HG03103 (cell line): ENCODE data around the gene DMRTB1.
"Not testable (repeated sequence)": the region's sequence is repeated elsewhere in the genome, so short reads cannot be mapped to it uniquely, and the experiment has no call there.

ENCODE experiments used
- ATAC-seq: cut with Tn5 transposase; IDR thresholded peaks from one replicate; pipeline ENCODE4 v1.9.1; 2021; ENCODE audit warnings: low read depth; ENCODE audit not compliant: unreplicated experiment

DMRTB1 gene

DNA sequence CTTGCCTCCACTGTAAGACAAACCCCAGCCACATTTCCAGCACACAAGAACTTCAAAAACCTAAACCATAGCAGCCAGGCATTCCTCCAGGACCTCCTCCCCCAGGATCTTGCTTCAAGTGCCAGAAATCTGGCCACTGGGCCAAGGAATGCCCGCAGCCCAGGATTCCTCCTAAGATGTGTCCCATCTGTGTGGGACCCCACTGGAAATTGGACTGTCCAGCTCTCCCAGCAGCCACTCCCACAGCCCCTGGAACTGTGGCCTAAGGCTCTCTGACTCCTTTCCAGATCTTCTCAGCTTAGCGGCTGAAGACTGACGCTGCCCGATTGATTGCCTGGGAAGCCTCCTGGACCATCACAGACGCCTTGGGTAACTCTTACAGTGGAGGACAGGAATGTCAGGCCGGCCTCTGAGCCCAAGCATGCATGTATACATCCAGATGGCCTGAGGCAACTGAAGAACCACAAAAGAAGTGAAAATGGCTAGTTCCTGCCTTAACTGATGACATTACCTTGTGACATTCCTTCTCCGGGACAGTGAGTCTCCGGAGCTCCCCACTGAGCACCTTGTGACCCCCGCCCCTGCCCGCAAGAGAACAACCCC lies 24.7 kb upstream of the DMRTB1 start:
- not testable (repeated sequence) for ATAC-seq

DNA sequence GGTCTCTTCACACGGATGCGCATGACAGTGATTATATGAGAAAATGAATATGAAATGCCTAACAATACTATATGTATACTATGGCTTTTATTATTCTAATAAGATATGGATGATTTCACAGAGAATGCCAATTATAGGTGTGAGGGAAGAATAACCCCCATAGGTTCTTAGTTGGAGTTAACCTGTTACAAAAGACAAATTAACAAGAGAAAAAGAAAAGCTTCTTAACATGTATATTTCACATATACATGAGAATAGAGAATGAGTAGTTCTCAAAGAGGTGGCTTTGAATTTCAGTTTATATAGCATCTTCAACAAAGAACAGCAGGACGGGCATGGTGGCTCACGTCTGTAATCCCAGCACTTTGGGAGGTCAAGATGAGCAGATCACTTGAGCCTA lies 24.0 kb upstream of the DMRTB1 start:
- no peak for ATAC-seq

DNA sequence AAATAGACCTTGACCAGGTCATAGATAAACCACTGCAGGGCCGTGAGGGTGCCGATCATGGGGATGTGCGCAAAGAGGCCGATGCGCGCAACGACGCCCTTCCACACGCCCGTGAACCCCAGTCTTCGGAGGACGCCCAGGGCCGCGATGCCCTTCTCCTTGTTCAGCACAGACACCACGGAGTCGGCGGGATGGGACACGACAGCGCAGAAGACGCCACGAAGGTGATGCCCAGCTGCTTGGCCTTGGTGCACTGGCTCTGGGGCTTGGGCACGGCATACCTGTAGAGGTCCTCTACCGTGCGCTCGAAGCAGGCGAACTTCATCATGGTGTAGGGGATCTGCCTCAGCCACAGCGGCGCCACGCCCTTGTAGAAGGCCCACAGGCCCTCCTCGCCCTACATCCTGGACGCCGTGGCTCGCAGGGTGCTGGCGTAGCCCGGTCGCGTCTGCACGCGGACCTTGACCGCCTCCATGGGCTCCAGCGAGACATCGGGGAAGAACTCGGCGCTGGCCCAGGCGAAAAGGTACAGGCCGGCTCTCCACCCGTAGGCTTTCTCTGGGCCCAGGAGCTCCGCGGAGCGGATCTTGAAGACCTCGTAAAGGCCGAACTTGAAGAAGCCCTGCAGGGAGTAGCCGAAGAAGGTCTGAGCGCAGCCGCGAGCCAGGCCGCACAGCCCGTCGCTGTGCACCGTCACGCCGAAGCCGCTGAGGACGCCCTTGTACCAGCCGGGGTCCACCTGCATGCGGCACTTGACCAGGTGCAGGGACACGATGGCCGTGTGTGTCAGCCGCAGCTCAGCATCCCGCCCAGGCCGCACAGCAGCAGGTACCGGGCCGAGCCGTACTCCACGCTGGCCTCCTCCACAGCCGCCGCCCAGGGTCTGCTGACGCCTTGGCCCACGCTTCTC lies 20.5 kb upstream of the DMRTB1 start:
- ATAC-seq, result no peak

DNA sequence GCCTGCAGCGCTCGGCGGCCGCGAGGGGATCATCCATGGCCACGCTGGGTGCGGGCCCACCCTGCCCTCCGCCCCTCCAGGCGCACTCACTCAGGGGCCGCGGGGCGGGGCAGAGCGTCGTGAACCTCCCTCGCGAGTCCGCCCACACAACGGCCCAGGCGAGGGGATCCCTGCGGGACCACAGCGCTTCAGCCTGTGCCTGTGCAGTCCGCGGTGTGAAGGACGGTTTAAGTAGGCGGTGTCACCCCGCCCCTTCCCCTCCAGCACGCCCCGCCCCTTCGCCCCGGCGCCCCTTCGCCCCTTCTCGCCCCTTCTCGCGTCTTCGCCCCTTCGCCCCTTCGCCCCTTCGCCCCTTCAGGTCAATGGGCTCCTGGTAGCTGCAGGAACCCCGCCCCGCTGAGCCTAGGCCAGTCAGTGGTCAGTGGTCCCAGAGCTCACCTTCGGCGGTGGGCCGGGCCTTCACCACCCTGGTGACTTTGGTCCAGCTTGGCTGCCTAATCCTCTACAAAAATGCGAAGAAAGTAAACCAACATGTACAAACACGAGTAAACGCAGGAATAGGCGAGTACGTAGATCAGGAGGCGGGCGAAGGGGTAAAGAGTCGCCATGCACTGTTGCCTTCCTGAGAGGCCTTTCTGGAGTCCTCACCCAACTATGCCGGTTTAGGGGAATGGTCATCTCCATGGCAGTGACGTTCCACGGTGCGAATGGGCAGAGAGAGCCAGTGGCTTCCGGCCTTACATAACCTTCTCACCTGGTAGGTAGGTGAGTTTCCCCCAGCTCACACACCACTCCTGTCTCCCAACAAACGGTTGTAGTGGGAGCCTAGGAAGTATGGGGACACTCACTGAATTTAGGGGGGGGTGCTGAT lies 19.6 kb upstream of the DMRTB1 start:
- ATAC-seq, result no peak

DNA sequence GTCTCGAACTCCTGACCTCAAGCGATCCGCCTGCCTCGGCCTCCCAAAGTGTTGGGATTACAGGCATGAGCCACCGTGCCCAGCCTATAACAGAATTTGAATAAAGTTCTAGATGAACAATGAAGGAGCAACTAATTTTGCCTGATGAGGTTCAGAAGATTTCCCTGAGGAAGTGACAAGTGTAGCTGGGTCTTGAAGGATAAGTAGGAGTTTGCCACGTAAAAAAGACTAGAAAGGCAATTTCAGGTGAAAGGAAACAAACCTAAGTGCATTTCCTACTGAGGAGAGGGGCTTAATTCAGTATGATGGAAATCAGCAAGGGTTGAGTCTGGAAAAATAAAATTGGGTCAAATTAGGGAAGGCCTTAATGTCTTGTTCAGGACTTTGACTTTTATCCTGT lies 18.6 kb upstream of the DMRTB1 start:
- ATAC-seq, result no peak

DNA sequence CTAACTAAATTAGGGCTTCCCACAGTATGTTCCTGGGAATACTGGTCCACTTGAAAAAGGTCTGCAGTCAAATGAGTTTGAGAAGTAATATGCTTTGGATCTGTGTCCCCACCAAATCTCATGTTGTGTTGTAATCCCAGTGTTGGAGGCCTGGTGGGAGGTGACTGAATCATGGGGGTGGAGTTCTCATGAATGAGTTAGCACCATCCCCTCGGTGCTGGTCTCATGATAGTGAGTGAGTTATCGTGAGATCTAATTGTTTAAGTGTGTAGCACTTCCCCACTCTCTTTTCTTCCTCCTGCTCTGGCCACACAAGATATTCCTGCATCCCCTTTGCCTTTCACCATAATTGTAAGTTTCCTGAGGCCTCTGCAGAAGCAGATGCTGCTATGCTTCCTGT lies 16.9 kb upstream of the DMRTB1 start:
- ATAC-seq, result no peak

DNA sequence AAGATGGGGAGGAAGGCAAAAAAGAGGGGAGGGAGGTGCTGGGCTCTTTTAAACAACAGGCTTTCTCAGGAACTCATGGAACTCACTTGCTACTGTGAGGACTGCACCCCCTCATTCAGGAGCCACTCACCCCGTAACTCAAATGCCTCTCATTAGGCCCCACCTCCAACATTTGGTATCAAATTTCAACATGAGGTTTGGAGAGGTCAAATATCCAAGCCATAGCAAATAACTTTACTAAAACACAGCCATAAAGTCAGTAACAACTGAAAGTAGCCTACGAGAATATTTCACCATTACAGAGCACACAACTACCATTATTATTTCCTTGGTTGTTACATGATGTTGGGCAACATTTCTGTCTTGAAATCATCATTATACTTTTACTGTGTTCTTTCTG lies 13.1 kb upstream of the DMRTB1 start:
- ATAC-seq, result no peak

DNA sequence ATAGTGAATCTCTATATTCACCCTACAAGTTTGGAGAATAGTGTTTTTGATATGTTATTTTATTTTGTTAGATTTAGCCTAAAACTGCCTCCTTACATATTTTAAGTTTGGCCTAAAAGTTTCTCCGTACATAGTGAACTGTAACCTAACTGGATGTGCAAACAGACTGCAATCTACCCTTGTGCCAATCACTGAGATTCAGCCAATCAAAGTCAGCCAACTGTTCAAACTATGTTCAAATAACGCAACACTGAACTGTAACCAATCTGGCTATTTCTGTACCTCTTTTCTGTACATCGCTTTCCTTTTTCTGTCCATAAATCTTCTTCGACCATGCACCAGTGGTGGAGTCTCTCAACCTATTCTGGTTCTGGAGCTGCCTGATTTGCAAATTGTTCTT lies 11.8 kb upstream of the DMRTB1 start:
- no peak for ATAC-seq

DNA sequence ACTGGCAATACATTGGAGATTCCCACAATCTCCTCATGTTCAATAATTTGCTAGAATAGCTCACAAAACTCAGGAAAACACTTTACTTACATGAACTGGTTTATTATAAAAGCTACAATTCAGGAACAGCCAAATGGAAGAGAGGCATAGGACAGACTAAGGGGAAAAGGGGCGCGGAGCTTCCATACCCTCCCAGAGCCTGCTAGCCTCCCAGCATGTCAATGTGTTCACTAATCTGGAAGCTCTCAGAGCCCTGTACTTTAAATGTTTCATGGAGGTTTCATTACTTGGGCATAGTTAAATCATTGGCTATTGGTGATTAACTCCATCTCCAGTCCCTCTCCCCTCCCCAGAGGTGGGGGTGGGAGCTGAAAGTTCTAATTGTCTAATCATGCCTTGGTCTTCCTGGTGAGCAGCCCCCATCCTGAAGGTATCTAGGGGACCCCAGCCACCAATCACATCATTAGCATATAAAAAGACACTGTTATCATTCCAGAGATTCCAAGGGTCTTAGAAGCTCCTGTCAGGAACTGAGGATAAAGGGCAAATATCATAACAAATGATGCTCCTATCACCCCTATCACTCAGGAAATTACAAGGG lies 10.9 kb upstream of the DMRTB1 start:
- no peak for ATAC-seq

DNA sequence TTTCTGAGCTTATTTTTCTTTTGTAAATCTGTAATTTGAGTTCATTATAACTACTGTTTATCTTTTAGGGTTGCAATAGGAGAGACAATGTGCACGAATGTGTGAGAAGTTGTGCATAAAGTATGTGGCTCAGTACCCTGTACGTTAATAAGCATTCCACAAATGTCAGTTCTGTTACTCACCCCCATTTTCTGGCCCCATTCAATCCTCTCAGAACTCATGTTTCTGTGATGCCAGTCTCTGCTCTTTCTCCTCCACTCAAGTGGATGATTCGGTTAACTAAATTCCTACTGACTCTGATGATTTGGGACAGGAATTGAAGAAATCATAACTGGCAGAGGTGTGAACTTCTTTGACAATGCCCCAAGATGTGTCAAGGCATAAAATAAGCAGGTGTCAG lies 10.2 kb upstream of the DMRTB1 start:
- no peak for ATAC-seq

DNA sequence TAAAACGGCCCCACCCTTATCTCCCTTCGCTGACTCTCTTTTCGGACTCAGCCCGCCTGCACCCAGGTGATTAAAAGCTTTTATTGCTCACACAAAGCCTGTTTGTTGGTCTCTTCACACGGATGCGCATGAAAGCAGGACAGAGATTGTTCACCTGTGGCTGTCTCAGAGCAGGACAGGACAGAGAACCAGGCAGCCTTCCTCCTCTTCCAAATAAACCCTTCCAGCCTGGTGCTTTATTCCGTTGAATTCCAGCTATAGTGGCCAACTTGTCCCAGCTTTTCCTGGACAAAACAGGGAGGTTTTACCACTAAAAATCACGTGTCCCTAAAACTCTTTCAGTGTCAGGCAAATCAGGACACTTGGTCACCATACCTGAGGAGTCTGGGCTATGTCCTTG lies 9.5 kb upstream of the DMRTB1 start:
- no peak for ATAC-seq

DNA sequence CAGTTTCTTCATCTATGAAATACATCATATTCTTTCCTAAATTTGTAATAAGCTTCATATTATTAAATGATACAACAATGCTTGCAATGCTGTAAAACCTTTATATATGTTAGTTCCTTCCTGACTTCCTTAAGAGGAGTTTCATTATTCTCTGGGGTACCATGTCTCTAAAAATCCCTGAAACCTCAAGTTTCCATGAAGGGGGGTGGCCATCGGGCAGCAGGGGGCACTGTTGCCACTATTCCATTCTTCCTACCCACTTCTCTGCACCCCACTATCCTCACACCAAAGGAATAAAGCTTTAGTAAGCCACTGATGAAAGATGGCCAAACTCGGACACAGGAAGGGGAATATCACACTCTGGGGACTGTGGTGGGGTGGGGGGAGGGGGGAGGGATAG lies 9.0 kb upstream of the DMRTB1 start:
- no peak for ATAC-seq

DNA sequence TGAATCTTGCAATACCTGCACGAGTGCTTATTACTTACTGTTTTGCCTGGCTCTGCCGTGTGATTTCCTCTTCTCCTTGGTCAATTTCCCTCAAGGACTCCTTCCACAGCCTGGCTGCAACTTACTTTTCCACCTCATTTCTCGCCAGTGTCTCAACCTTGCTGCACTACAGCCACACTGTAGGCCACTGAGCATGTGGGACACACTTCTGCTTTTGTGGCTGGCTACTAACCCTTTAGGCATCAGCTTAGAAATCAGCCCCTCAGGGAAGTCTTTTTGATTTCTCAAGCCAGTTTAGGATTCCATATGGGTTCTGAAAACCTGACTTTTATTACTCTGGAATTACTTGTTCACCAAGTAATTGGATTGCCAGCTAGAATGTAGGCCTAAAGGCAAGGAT lies 5.2 kb upstream of the DMRTB1 start:
- ATAC-seq, result no peak

DNA sequence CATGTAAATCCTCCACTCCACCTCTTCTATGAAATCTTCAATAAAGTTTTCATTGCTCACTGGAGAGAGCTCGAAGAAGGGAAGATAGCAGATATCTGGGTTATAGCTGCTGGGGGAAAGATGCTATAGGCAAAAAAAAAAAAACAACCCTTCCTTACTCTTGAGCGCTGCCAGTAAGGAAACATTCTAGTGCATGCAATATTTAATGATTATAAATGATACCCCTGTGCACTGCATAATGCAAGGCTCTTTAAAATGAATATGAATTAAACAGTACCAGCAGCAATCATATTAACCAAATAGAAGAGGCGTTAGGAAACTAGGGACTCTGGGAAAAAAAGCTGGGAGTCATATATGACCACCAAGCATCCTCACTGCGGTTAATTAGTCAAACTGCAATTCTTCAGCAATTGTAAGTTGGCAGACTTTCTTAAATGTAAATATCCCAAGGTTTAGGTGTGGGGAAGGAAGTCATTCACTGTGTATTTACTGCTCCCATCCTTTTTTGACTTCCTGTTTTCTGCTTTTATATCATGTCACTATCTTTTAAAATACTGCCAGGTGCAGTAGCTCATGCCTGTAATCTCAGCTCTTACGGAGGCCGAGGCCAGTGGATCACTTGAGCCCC lies 3.7 kb upstream of the DMRTB1 start:
- ATAC-seq, result no peak

DNA sequence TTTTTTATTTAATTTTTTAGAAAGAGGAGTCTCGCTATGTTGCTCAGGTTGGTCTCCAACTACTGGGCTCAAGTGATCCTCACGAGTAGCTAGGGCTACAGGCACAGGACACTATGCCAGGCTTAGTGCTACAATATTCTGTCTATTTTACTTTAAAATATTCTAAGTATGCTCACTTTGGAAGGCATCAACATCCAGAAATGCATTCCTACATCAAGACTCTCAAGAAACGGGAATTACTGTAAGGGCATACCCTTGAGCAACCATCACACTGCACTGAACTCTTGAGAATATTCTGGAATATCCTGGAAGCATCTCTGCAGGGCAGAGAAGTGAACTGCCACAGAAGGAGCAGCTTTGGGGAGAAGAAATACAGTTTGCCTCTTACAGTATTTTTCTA lies 565 bp upstream of the DMRTB1 start:
- ATAC-seq, result no peak

DNA sequence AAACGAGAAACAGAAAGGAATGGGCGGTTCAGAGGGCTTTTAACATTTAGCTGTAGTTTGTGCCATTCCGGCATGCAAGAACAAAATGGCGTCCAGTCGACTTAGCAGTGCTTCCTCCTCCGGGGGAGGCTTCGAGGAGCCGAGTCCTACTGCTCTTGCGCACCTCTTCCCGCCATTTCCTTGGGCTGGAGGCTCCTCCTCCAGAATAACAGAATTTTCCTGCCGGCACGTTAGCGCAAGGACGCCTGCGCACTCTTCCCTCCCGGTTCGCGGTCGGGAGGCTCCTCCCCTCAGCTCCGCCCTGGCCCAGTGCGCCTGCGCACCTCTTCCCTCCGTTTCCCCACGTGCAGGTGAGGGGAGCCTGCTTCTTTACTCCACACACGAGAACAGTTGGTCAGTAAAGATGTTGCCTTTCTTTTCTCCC lies 1.0 kb downstream of the DMRTB1 start:
- no peak for ATAC-seq

DNA sequence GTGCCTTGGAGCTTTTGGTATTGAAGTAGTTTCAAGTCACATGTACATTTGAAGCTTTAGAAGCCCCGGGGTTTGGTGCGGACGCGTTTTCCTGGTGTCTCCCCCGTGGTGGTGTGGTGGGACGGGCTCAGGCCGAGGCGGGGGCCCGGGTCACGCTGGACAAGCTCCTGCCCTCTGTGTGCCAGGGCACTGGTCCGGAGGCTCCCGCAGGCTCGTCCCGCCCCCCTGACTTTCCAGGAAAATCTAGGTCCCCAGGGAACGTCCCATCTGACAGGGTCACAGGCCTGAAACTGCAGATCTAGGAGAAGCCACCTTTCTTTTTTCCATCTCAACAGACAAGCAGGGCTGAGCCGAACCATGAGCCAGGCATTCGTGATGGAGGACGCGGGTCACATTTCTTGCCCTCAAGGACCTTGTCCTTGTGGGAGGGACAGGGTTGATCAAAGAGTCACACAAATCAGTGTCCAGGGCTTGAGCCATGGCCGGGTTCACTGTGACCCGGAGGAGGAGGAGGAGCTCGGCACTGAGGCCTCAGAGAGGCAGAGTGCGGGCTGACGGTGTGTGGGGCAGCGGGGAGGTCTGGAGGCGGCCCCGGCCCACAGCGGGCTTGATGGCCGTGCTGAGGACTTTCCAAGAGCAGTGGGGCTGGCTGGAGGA lies 1.6 kb downstream of the DMRTB1 start:
- ATAC-seq, result no peak

DNA sequence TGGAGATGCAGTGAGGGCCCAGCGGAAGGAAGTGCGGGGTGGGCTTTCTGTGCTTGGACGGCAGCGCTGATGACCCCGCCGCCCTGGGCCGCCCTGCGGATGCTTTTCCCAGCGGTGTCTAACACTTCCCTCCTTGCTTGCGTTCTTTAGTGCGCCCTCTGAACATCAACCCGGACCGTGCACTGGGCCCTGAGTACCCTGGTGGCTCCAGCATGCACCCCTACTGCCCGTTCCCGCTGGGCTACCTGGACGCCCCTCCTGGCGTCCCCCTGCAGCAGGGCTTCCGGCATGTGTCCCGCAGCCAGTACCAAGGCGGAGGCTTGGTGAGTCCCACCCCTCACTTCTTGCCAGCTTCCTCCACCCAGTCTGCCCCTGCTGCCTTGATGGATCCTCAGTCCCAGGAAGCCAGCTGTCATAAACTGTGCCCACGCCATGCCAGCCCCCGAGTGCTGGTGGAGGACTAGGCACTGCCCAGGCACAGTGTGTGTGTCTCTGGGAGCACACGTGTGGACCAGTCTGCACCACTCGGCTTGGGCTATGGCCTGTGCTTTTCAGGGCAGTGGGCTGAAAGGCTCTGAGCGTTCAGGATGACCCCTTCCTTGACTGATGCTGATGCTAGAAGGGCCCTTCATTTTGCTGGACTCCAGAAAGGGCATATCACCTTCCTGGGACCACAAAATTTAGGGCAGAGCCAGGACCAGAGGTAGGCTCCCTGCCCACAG lies 2.3 kb downstream of the DMRTB1 start:
- ATAC-seq, result no peak

DNA sequence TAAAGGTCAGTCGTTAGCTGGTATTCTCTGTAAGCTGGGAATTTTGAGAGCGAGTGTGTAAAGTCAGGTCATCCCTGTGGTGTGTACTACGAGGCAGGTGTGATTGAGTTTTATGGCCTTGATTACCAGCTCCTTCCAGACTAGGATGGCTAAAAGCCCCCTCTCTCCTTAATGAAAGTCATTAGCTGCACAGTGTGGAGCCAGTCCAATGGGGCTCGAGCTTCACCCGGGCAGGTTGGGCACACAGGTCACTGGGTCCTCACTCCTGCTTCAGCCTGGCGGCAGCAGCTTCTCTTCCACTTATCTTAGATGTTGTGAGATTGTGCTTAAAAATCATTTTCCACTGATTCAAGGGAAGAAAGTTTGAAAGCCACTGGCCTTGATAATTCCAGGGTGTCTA lies 3.0 kb downstream of the DMRTB1 start:
- ATAC-seq, result no peak
